D341Med (cell line): ENCODE data around the gene SVIL.
"Not testable (repeated sequence)": the region's sequence is repeated elsewhere in the genome, so short reads cannot be mapped to it uniquely, and the experiment has no call there.

Experiments
- DNase-seq: peaks from one replicate; pipeline ENCODE4 v3.0.0; 2012; ENCODE audit warnings: low spot score

Gene SVIL

GRCh38 chr10:29575098-29575455, 59.7 kb downstream of the SVIL start:
- DNase-seq: no peak

DNA sequence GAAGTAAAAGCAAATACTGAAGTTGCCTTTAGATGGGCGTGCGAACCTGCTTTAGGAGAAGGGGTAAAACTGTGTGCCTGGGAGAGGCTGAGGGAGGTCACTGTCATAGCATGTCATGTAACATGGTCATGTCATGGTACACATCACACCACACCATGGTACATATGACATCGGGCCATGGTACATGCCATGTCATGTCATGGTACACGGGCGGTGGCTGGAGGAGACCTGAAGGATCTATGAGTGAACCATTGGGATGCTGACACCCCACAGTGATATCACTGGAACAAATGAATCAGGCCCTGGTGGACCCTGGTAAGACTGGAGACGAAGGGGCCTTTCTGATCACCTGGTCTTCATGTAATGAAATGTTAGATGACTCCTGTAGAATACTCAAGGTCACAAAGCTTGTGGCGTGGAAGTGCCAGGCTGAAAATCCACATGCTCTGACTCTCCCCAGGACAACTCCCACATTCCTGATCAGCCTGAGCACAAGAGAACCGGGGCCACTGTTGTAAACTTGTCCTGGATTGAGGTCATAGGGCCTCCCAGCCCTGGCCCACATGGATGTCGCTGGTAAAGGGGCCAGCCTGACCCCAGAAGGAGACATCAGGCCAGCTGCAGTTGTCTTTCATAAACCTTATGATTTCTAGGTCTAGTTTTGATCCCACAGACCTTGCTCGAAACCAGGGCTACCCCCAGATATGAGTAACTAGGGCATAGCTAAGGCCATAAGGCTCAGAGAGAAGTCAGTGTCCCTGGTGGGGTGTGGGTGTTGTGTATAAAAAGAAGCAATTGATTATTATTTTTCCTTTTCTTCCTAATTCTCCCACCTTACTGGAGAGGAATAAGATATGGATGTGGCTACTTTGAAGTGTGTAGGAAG, 60.3 kb downstream of the SVIL start:
- DNase-seq: not testable (repeated sequence)

DNA sequence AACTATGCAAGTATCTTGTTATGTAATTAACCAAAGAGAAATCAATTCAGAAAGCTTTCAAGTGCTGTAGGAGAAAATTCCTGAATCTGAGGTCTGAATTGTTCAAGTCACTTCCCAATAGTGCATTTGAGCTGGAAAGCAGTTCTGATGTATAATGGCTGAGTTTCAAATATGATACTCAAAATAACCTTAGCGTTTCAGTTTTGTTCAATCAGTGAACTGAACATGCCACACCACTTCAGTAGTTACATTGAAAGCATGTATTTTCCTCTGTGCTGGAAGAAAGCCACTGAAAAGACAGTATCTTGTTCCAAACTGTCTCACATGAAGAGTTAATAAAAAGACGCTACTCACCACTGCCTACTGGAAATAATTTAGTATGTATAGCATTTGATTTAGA, 64.5 kb downstream of the SVIL start:
- not testable (repeated sequence) for DNase-seq

GRCh38 chr10:29569795-29570194, 65.0 kb downstream of the SVIL start:
- no peak for DNase-seq

- no peak for DNase-seq
Observed at GRCh38 chr10:29567003-29567402, 67.8 kb downstream of the SVIL start.

DNA sequence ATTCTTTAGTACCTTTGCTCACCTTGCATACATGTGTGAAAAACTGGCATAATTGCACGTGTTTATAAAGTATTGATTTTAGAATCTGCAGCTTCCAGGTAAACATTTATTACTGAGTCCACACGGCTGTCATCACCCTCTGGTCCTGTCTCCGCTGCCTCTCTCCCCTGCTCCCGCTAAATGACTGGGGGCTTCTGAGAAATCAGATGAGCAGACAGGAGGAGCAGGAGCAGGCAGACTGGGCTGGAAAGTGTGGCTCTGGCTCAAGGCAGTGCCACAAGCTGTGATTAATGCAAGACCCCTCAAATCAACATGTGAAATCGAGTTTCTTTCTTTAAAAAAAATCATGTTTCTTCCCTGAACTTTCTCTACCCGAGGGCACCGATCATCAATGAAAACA, 68.6 kb downstream of the SVIL start:
- DNase-seq: not testable (repeated sequence)

DNA sequence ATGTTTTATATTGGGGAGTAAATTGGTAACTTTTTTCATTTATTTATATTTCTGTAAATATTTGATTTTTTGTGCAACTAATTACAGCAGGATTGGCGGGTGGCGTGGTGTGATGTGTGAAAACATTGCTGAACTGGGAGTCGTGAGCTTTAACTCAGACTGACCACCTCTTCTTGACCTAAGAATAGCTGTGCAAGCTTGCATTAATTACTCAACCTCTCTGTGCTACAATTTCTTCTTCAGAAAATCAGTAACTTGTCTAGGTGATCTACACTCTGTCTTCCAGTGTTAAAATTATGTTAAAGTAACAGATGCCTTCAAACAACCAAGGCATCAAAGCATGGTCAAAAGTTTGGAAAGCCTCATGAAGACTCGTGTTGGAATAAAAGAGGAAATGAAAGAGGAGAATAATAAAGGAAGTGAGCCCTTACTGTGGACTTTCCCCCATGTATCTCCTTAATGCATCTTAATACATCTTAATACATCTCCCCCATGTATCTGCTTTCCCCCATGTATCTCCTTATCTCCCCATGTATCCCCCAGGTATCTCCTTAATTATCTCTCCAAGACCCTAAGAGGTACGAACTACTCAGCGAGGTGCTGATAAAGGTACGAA, 71.2 kb downstream of the SVIL start:
- no peak for DNase-seq

- not testable (repeated sequence) for DNase-seq
Observed at GRCh38 chr10:29563006-29563405, 71.8 kb downstream of the SVIL start.

- no peak for DNase-seq
Observed at GRCh38 chr10:29559996-29560395, 74.8 kb downstream of the SVIL start.

- no peak for DNase-seq
Observed at GRCh38 chr10:29557665-29558064, 77.1 kb downstream of the SVIL start.

- DNase-seq: no peak
Observed at GRCh38 chr10:29555746-29556481, 78.9 kb downstream of the SVIL start.

GRCh38 chr10:29555091-29555745, 79.6 kb downstream of the SVIL start:
- no peak for DNase-seq

DNA sequence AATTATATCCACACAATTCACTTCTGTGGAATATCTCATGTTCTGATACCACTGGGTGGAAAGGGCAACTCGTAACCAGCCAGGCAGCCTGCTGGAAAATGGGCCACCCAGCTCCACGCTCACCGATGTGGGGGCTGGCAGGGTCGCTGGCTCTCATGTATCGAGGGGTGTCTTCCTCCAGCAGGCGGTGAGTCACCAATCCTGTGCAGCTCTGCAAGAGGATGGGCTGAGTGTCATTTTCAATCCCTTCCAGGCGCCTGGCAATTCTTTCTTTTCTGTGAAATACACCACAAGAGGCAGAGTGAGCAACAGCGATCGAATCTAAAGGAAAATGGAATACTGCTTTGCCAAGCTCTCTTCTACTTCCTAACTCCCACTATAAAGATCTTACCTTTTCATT, 80.1 kb downstream of the SVIL start:
- DNase-seq: no peak

GRCh38 chr10:29553544-29554250, 81.1 kb downstream of the SVIL start:
- no peak for DNase-seq

- not testable (repeated sequence) for DNase-seq
Observed at GRCh38 chr10:29553116-29553515, 81.7 kb downstream of the SVIL start.

GRCh38 chr10:29549493-29549892, 85.3 kb downstream of the SVIL start:
- not testable (repeated sequence) for DNase-seq

DNA sequence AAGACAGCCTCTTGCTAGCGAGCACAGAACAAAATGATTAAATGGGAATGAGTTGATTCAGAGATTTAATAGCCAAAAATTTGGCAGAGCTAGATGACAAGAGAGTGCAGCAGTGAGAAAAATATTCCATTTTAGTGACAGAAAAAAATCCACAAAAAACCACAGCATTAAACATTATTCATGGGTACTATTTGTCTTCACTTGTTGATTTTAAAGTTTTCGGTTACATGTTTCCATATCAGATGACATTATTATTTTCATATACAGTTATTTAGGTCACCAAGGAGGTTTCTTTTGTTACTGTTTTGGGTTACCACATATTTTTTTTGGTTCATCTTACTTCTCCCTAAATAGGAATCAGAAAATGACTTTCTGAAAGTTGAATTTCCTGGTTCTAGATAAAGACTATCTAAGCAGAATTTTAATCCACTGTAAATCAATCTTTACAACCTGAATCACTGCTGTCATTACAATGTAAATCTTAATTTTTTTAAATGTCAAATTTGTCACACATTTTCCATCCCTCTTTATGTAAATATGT, 87.9 kb downstream of the SVIL start:
- DNase-seq: no peak

DNA sequence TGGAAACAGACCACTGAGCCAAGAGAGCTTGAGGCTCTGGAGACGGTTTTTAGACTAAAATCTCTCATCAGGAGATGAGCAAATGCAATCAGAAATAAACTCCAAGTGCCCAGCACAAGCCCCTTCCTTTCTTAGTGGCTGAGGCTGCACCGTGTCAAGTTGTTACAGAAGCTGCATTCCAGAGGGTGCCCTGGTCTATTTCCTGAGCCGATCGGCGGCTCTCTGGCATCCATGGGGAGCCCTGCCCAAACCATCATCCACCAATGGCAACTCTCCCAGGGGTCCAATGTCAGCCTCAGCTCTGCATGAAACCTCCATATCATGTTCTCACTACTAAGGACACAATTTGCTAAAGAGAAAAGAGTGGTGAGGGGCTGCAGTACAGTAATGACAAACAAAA, 89.6 kb downstream of the SVIL start:
- no peak for DNase-seq

DNA sequence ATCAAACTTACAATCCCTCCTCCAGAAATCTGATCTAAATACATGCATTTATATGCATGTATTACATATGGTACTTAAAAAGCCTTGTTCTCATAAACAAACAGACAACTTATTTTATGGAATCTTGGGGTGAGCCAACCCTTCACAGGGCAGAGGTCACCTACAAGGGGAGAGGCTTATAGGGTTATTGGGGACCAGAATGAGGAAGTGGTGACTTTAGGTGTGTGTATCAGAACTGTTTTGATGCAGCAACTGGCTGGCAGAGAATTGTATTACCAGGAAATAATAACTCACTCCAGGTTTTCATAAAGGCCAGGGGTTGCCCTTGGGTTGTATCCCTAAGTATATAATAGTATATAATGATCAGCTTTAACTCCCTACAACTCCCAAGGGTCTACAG, 91.1 kb downstream of the SVIL start:
- DNase-seq: no peak

DNA sequence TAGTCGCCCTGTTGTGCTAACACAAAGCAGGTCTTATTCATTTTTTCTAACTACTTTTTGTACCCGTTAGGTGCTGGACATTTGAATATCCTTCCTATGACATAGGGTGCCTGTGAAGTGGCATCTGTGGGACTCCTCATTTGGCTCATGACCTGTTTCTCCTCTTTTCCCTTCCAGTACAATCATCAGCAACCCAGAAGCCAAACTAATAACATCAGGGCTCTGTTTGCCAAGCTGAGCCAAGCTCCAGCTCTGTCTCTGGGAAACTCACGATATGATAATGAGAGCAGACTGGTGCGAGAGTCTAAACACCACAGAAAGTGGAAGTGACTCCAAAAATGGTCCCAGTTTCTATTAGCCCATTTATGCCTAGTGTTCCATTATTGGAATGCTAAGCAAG, 92.0 kb downstream of the SVIL start:
- DNase-seq: no peak

DNA sequence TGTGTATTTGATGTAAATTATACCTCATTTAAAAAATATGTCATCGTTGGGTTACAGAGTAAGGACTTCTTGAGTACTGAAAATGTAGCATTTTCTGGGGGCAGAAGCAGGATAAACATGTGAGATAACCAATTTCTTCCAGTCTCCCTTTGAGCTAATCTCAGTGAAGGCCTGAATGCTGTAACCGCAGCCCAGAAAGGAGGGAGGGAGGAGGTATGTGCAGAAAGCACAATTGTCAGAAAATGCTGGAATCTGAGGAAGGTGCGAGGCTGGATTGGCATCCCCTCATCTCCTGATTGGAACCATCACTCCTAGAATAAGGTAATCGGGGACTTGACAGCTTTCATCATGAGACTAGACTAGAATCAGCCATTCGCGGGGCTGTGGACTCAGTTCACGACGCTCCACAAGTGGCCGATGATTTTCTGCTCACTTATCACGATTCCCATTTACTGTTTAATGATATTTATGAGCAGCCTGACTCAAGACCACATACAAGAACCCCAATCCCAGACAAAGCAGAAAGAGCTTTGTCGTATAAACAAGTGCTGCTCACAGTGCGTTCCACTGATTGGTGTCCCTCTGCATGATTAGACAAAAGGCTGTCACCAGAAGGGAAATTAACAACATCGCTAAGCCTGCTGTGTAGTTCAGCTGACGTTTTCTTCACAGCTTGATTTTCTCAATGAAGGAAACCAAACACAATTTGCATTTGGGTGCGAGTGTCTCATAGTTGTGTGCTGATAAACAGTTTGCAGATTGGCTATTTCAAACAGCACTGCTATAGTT, 93.2 kb downstream of the SVIL start:
- no peak for DNase-seq
